HG03095 (cell line): ENCODE data around the gene CNN2.

Experiments used
- ATAC-seq: cut with Tn5 transposase; IDR thresholded peaks from one replicate; pipeline ENCODE4 v1.9.1; 2021; ENCODE audit warnings: moderate library complexity; ENCODE audit not compliant: unreplicated experiment

CNN2 gene

GRCh38 chr19:1064661-1065605 lies 38.5 kb downstream of the CNN2 start:
- ATAC-seq, result no peak

DNA sequence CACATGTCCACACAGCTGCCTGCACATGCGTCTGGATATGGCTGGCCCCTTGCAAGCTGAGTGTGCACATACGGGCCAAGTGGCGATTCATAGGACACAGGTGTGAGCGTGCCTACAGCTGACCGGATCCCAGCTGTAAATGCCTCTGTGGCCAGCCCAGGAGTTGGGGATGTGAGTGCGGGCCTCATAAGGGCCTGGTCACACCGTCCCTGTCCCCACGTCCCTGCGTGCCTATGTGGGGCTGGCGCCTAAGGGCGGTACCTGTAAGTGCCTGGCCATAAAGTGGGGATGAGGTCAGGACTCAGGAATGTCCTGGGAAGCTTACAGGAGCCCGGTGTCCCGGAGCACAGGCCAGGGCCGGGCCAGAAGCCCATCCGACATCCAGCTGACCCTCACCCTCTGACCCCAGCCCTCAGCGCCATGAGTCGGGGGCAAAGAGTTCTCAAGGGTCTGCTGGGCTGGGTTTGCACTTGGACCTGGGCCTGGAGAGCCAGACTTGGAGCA lies 39.2 kb downstream of the CNN2 start:
- no peak for ATAC-seq

- ATAC-seq, result no peak
These were observed 39.9 kb downstream of the CNN2 start for GRCh38 chr19:1066251-1066747.

- peak; percentile 34 for ATAC-seq
These were observed 40.4 kb downstream of the CNN2 start, which contains the start of gene ARHGAP45 for GRCh38 chr19:1066748-1067340. Gene ARHGAP45 (plus strand): TSS chr19:1067167. CDS start chr19:1067406, 239 bp downstream.

DNA sequence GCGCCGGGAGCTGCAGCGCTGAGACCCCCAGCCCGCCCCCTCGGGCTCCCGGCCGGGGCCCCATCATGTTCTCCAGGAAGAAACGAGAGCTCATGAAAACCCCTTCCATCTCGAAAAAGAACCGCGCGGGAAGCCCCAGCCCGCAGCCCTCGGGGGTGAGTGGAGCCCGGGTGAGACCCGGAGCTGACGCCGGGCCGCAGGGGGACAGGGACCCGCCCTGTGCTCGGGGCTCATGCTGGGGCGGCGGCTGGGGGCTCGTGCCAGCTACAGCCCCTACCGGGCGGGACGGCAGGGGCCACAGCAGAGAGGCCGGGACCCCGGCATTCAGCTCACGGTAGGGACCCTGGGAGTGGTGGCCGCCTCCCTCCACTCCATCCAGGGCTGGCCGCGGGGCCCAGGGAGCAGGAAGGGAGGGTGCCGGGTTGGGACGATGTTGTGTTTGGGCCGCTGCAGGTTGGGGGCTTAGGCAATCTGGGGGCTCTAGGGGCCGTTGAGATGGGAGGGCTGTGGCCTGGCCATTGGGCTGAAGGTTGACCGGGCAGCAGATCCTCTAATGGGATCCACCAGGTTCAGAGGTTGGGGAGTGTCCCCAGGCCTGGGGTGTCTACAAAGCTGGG lies 41.0 kb downstream of the CNN2 start:
- peak; percentile 14 for ATAC-seq

DNA sequence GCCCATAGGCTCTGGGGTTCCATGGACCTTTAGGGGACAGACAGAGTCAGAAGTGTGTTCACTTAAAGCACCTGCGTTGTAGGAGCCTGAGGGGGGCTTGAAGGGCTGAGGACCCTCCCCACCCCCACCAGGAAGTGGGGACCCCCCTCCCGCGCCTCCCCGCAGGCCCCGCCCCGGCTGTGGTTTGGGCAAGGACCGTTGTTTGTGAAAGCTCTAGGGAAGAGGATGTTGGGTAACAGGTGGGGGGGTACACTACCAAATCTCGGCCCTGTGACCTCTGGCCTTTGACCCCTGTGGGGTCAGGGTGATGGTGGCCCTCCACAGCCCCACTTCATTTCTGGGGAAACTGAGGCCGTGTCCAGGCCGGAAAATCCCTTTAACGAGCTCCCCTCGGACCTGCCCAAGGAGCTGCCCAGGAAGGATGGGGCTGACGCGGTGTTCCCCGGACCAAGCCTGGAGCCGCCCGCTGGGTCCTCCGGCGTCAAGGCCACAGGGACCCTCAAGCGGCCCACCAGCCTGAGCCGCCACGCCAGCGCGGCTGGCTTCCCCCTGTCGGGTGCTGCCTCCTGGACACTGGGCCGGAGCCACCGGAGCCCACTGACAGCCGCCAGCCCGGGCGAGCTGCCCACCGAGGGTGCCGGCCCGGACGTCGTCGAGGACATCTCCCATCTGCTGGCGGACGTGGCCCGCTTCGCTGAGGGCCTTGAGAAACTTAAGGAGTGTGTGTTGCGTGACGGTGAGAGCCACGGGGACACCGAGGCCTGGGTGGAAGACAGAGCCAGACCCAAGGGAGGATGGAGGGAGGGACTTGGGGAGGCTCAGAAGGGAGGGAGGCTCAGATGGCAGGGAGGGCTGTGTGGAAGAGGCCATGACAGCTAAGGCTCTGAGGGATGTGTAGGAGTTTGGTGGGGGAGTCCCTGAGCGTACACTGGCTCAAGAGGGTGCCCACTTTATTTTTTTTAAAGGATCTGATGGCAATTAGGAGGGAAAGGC lies 41.9 kb downstream of the CNN2 start:
- no peak for ATAC-seq

DNA sequence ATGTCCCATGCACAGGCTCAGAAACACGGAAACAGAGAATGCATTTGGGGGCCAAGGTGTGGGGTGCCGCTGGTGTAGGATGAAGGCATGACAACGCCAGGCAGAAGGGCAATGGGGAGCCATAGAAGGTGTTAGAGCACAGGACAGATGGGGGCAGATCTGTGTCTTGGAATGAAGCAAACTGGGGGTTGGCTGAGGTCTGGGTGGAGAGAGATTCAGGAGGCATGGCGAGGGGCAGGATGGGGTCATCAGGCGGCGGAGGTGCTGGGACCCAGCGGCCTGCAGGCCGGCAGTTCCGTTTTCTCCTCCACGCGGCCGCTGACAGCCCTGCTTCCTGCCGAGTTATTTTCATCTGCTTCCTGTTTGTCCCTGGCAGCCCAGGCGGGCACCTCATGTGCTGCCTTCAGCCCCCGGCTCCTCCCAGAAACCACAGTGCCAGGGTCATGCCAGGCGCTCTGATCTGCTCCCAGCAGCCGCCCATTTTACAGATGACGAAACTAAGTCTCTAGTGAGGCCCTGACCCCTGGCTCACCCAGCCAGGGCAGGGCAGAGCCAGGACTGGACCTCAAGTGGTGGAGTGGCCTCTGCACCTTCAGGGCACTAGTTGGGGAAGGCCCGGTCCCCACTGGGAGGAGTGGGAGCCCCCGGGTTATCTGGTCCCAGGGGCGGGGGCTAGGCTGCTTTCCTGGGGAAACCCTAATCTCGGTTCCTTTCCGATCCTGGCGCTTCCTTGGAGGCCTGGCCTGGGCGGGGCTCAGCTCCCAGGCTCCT lies 42.8 kb downstream of the CNN2 start:
- no peak for ATAC-seq

GRCh38 chr19:1070576-1070930 lies 44.1 kb downstream of the CNN2 start:
- no peak for ATAC-seq

DNA sequence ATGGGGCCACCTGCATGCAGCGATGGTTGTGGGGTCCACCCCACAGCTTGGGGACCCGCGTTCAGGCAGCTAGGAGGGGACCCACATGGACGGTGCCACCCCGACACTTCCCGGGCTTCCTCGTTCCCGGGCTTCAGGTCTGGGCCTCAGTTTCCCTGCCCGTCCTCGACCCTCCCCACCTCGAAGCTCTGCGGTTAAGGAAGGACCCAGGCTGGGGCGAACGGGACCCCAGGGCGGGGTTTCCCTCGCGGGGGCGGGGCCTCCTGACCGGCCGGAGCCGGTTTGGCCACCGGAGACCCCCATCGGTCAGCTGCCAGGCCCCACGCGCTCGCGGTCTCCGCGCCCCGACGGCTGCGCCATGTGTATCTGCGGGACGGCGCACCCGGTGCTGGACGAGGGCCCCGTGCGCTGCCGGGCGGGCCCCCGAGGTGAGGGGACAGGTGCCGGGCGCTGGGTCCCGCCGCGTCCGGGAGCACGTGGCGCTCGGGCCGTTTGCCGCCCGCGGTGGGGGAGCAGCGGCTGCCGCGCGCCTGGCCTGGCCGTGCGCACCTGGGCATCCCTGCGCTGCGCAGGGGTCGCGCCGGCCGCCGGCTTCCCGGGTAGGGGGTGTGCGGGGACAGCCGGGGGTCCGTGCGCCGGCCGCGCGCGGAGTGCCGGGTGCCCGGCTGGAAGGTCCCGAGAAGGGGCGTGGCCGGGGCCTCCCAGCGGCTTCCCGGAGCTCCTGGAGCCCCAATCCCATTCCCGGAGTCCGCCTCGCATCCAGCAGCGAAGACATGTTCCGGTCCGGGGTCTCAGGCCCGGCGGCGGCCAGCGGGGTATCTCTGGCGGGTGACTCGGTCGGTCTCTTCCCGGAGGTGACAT lies 44.8 kb downstream of the CNN2 start:
- ATAC-seq, result no peak

- no peak for ATAC-seq
These were observed 46.1 kb downstream of the CNN2 start for GRCh38 chr19:1072371-1073015.

- no peak for ATAC-seq
These were observed 46.9 kb downstream of the CNN2 start for GRCh38 chr19:1073063-1073955.

GRCh38 chr19:1073956-1074517 lies 47.6 kb downstream of the CNN2 start:
- no peak for ATAC-seq

DNA sequence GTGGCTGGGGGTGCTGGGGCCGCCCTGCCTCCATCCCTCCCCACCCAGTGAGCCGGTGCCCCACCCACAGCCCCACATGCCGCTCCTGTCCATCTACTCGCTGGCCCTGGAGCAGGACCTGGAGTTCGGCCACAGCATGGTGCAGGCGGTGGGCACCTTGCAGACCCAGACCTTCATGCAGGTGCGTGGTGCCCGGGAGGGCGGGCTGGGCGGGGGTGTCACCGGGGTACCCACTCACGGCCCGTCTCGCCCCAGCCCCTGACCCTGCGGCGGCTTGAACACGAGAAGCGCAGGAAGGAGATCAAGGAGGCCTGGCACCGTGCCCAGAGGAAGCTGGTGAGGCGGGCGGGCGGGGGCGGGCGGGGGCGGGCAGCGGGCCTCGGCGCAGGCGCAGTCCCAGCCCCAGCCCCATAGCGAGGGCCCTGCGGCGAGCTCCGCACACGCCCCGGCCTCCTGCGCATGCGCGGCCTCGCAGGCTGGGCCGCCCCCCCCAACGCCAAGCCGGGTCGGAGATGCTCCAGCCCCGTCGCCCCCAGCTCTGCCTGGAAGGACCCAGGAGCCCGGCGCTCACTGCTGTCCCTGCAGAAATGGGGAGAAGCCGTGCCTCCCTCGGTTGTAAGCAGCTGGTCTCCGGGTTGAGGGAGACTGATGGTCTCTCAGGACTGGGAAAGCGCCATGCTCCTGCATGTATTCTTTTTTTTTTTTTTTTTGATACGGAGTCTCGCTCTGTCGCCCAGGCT lies 48.3 kb downstream of the CNN2 start:
- ATAC-seq, result no peak

DNA sequence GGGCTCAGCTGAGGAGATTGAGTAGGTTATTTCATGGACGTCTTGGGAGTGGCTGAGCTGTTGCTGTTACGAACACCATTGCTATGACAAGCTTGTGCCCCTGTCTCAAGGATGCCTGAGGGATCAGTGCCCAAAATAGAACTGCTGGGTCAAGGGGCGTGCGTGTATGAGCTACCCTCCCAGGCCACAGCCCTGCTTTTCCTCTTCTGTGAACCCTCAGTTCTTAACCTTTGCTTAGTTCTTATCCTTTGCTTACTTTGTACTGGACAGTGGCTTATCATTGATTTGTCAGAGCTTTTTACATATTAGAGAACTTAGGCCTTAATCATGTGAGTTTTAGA lies 49.6 kb downstream of the CNN2 start:
- ATAC-seq, result no peak

DNA sequence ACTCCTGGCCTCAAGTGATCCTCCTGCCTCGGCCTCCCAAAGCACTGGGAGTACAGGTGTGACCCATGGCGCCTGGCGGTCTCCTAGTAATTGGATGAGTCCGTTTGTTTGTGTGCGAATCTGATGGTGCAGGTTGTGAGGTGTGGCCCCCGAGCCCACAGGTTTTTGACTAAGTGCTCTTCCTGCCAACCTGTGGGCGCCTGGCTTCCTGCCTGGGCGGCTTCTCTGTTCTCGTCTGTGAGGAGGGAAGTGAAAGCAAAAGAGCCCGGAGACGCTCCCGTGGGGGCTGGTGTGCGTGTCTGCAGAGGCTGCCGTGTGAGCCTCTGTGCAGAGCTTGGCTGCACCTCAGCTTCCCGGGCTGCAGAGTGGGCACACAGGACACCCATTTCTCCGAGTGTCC lies 50.5 kb downstream of the CNN2 start:
- ATAC-seq, result peak; percentile 54

GRCh38 chr19:1079566-1080111 lies 53.2 kb downstream of the CNN2 start:
- no peak for ATAC-seq
